Ovary (tissue), 9 donors: Measurements from ENCODE around the gene NUDC. TPM values are rescaled to one million over a fixed set of nuclear protein-coding genes. Genes with fewer than 3 reads are reported as not detected.

Source experiments
- DNase-seq, 5 donors: peaks; one replicate each; pipeline ENCODE4 v3.0.0-alpha.2; 2019 to 2020
- H3K27ac ChIP-seq, 2 donors: fragments of 200-600 bp; one replicate each; pipeline versions ENCODE4 v1.5.1 to v1.8.0; 2019 to 2022
- H3K27me3 ChIP-seq: fragments of 200-600 bp; one replicate; pipeline ENCODE4 v1.8.0; 2022
- H3K36me3 ChIP-seq: fragments of 200-600 bp; sonication (generic); one replicate; pipeline ENCODE4 v1.5.1; 2019
- H3K4me1 ChIP-seq: one replicate; pipeline ENCODE4 v1.8.1; 2013; ENCODE audit warnings: mild to moderate bottlenecking, moderate library complexity; ENCODE audit not compliant: insufficient read depth
- H3K4me3 ChIP-seq: fragments of 200-600 bp; sonication (generic); one replicate; pipeline ENCODE4 v1.5.1; 2017
- H3K9me3 ChIP-seq, 2 donors: fragments of 200-600 bp in 1 of 2; sonication (generic) in 1 of 2; one replicate each; pipeline versions ENCODE4 v1.5.1 to v1.8.1; 2013 to 2019; ENCODE audit warnings: mild to moderate bottlenecking in 1 of 2, moderate library complexity in 1 of 2
- CTCF ChIP-seq, 3 donors: fragments of 450-650 bp in 2 of 3; fragments of 200-600 bp in 1 of 3; IDR thresholded peaks; one replicate each; pipeline versions ENCODE4 v1.5.1 to v1.8.0; 2016 to 2022; ENCODE audit warnings: antibody characterized with exemption in 3 of 3, mild to moderate bottlenecking in 1 of 3
- EP300 ChIP-seq: sonication (generic); formaldehyde crosslinking; IDR thresholded peaks from one replicate; pipeline ENCODE4 v1.6.1; 2017; ENCODE audit warnings: antibody characterized with exemption
- POLR2A ChIP-seq: fragments of 450-650 bp; IDR thresholded peaks from one replicate; pipeline ENCODE4 v1.6.1; 2017; ENCODE audit warnings: antibody characterized with exemption, mild to moderate bottlenecking, moderate library complexity
- WGBS, 3 donors: extraction: QIAGEN DNeasy Blood & Tissue Kit in 1 of 3; methylation state at CpG; one replicate each; pipeline versions ENCODE4 v1.1.5 to v1.1.7; 2013 to 2017; 5-methylcytosine and 5-hydroxymethylcytosine counted together
- intact Hi-C, 4 donors: fragments of 100-400 bp; cut with DNase I; formaldehyde crosslinking; loops; one replicate each; pipeline versions ENCODE4 v1.11.0 to v1.15.1; 2022 to 2023
- polyA plus RNA-seq, 2 donors: library from polyadenylated mRNA; stranded (reverse); fragments of 200-250 nt in 1 of 2; fragments of 350-450 nt in 1 of 2; fragmentation: Illumina TruSeq in 1 of 2; extraction: RNeasy Lipid Tissue Mini Kit (QIAGEN cat#74804) in 1 of 2; gene quantifications; one replicate each; pipeline ENCODE4 v1.2.3, GENCODE V29; 2013 to 2014
- total RNA-seq, 7 donors: library from RNA; depleted of rRNA in 2 of 7; stranded (reverse); fragments of >200 nt in 2 of 7; fragmentation: NEBNext Ultra II Directional in 3 of 7; extraction: Animal tissue kit (Norgen Biotek cat#: 25700) in 3 of 7; gene quantifications; one replicate each; pipeline versions ENCODE4 v1.1.0 to v1.2.4, GENCODE V29; 2016 to 2023
- donor health status: DM: no; HTN: no; CAD: no; lungs with moderate emphysema.
- donor health status: DM: no; HTN: no; CAD: no.
- donor health status: Bipolar disorder and iron deficiency.
- donor health status: DM: yes; HTN: yes; CAD: no.
- donor health status: DM: no; HTN: no; CAD: no.
- donor health status: DM: yes; HTN: yes; CAD: no.

The NUDC gene
- total and polyA plus RNA-seq, 9 donors = 32.8 to 76.7 (median 57.6) TPM

GRCh38 chr1:26971590-26971989 is 50.0 kb downstream of the NUDC start:
- 54 to 68% (median 67%) methylated on average over 3 of the region's 3 CpGs for WGBS, 3 donors
- intact Hi-C loops = no loop called here
- Histone ChIP-seq H3K36me3 (no peaks in the 10 kb centered on the region), H3K27me3 (no peaks in the 10 kb centered on the region), H3K4me3 (no peak overlapping the region), H3K9me3 (no peaks in the 10 kb centered on the region), H3K27ac (no peak overlapping the region), H3K4me1 (no peaks in the 10 kb centered on the region)
- DNase-seq = no peak
- TF ChIP-seq POLR2A (no peak), CTCF (IDR thresholded peaks at IDR 0.05) (no peak), EP300 (no peak)

GRCh38 chr1:26972390-26972789 is 50.8 kb downstream of the NUDC start:
- Histone ChIP-seq H3K4me3 (no peak overlapping the region), H3K27me3 (no peaks in the 10 kb centered on the region), H3K27ac (no peak overlapping the region), H3K36me3 (no peaks in the 10 kb centered on the region), H3K4me1 (no peaks in the 10 kb centered on the region), H3K9me3 (no peaks in the 10 kb centered on the region)
- DNase-seq = no peak
- intact Hi-C loops = no loop called here
- WGBS, 3 donors = 31 to 41% (median 31%) methylated on average over 6 of the region's 6 CpGs
- no peak for TF ChIP-seq CTCF (IDR thresholded peaks at IDR 0.05)
- no peak for TF ChIP-seq POLR2A
- TF ChIP-seq EP300 = no peak

- no peak for DNase-seq
- 85 to 92% (median 89%) methylated on average over 4 of the region's 4 CpGs for WGBS, 3 donors
- no peaks in the 10 kb centered on the region for H3K36me3 ChIP-seq
Measured at GRCh38 chr1:26972821-26973220, 51.3 kb downstream of the NUDC start.

GRCh38 chr1:26976621-26977510 is 55.3 kb downstream of the NUDC start:
- intact Hi-C loops = no loop called here
- Histone ChIP-seq H3K4me3 (no peak overlapping the region), H3K4me1 (no peaks in the 10 kb centered on the region), H3K27me3 (no peaks in the 10 kb centered on the region), H3K9me3 (no peaks in the 10 kb centered on the region), H3K36me3 (no peaks in the 10 kb centered on the region), H3K27ac (no peak overlapping the region)
- TF ChIP-seq EP300 (no peak), POLR2A (no peak), CTCF (IDR thresholded peaks at IDR 0.05) (no peak)
- WGBS, 3 donors = 77 to 81% (median 78%) methylated on average over 3 of the region's 3 CpGs
- DNase-seq = no peak

More at GRCh38 chr1:26972821-26973220, 51.3 kb downstream of the NUDC start:
- TF ChIP-seq EP300 (no peak), POLR2A (no peak), CTCF (IDR thresholded peaks at IDR 0.05) (no peak)
- intact Hi-C loops = no loop called here
- Histone ChIP-seq H3K4me1 (no peaks in the 10 kb centered on the region), H3K4me3 (no peak overlapping the region), H3K9me3 (no peaks in the 10 kb centered on the region), H3K27ac (no peak overlapping the region), H3K27me3 (no peaks in the 10 kb centered on the region)
